ENCODE measurements around the gene STEAP3. TPM values are rescaled to one million over a fixed set of nuclear protein-coding genes. Genes with fewer than 3 reads are reported as not detected.

STEAP3 gene
- total and polyA plus RNA-seq, 2 donors (not counting 1 experiment from before 2014, with no cell fraction given), result 1.1 to 1.6 TPM

DNA sequence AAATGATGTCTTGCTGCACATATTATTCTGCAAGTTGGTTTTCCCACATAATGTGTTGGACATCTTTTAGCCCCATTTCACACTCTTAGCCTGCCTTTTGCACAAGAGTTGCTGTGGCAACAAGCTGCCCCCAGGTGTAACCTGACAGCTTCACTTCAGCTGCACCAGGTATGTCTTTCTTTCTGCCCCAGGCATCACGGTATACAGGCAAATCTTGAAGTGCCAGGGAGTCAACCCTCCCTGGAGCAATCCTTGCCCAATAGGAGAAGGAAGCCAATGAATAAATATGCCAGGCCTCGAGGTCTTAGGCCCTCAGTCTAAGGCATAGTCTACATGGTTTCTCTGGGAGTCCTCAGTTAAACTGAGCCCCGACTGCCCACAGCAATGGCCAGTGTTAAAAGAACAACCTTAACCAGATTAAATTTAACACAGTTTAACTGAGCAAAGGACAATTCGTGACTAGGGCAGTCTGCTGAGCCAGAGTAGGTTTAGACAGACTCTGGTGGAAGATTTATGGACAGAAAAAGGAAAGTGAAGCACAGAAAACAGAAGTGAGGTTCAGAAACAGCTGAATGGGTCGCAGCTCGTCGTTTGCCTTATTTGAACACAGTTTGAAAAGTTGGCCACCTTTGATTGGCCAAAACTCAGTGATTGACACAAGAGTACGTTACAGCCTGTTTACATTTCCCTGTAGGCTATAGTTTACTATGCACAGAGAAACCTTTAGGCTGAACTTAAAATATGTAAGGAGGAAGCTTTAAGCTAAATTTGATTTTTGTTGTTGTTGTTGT lies 33.1 kb upstream of the STEAP3 start:
- H3K4me1 Mint-ChIP-seq, result no peaks in the 10 kb centered on the region
- H3K36me3 ChIP-seq (replicated peaks in 1 of 2; ENCODE audit: control extremely low read depth in 1 of 2, control insufficient read depth in 1 of 2, extremely low read depth in 1 of 2, insufficient read depth in 2 of 2, low read length in 1 of 2), result no peaks in the 10 kb centered on the region
- no peaks in the 10 kb centered on the region for H3K9me3 ChIP-seq (ENCODE audit: control extremely low read depth in 1 of 3, control insufficient read depth in 2 of 3, insufficient read depth in 1 of 3, low read length in 2 of 3)
- no peak overlapping the region for H3K4me2 ChIP-seq (replicated peaks; ENCODE audit: low read depth, low read length, poor library complexity, severe bottlenecking)
- no peak overlapping the region for H3K4me3 ChIP-seq (ENCODE audit: control extremely low read depth in 1 of 5, extremely low read depth in 1 of 5, insufficient read depth in 1 of 5, low read depth in 2 of 5, low read length in 4 of 5)
- ChIA-PET POLR2A (no interaction called here), CTCF (interaction anchor here (1.0 kb wide), 1 partner anchor 309 kb away, joined by 3 read pairs; no protein-coding TSS in a partner anchor)
- no peak overlapping the region for H3K27ac Mint-ChIP-seq
- TF ChIP-seq EZH2 (IDR thresholded peaks at IDR 0.05; ENCODE audit: borderline replicate concordance, insufficient read depth, low read depth, low read length, poor library complexity, severe bottlenecking), result no peak
- TF ChIP-seq, protein P1, sequence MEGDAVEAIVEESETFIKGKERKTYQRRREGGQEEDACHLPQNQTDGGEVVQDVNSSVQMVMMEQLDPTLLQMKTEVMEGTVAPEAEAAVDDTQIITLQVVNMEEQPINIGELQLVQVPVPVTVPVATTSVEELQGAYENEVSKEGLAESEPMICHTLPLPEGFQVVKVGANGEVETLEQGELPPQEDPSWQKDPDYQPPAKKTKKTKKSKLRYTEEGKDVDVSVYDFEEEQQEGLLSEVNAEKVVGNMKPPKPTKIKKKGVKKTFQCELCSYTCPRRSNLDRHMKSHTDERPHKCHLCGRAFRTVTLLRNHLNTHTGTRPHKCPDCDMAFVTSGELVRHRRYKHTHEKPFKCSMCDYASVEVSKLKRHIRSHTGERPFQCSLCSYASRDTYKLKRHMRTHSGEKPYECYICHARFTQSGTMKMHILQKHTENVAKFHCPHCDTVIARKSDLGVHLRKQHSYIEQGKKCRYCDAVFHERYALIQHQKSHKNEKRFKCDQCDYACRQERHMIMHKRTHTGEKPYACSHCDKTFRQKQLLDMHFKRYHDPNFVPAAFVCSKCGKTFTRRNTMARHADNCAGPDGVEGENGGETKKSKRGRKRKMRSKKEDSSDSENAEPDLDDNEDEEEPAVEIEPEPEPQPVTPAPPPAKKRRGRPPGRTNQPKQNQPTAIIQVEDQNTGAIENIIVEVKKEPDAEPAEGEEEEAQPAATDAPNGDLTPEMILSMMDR (IDR thresholded peaks at IDR 0.05), result no peak
- no peak overlapping the region for H3K9ac ChIP-seq (ENCODE audit: low read length)
- DNase-seq (no peak), ATAC-seq (ENCODE audit: low read depth) (no peak)
- no peak overlapping the region for H2AFZ ChIP-seq (ENCODE audit: insufficient read depth, low read depth, low read length, poor library complexity, severe bottlenecking)
- H3K4me3 Mint-ChIP-seq, result no peak overlapping the region
- intact Hi-C loops (cut with micrococcal nuclease), result no loop called here
- peaks cover 0 to 5% (median 0%) of the 10 kb centered on the region in 4 experiments for H3K27me3 ChIP-seq (replicated peaks in 1 of 4; ENCODE audit: control extremely low read depth in 1 of 4, control insufficient read depth in 3 of 4, insufficient read depth in 4 of 4, low read length in 3 of 4)
- no peaks in the 10 kb centered on the region for H3K79me2 ChIP-seq (ENCODE audit: control insufficient read depth, insufficient read depth, low read length)
- peaks cover 2% of the 10 kb centered on the region for H3K9me3 Mint-ChIP-seq (ENCODE audit: insufficient read depth)
- H3K4me1 ChIP-seq (ENCODE audit: control insufficient read depth in 2 of 2, insufficient read depth in 2 of 2, low read length in 2 of 2), result no peaks in the 10 kb centered on the region
- 18% methylated on average over 6 of the region's 8 CpGs for WGBS (ENCODE audit: insufficient coverage)
- peaks cover 34% of the 10 kb centered on the region for H3K27me3 Mint-ChIP-seq
- H3K27ac ChIP-seq (ENCODE audit: low read length in 2 of 2), result no peak overlapping the region
- H4K20me1 ChIP-seq (ENCODE audit: control insufficient read depth, insufficient read depth, low read length, poor library complexity, severe bottlenecking), result no peaks in the 10 kb centered on the region

DNA sequence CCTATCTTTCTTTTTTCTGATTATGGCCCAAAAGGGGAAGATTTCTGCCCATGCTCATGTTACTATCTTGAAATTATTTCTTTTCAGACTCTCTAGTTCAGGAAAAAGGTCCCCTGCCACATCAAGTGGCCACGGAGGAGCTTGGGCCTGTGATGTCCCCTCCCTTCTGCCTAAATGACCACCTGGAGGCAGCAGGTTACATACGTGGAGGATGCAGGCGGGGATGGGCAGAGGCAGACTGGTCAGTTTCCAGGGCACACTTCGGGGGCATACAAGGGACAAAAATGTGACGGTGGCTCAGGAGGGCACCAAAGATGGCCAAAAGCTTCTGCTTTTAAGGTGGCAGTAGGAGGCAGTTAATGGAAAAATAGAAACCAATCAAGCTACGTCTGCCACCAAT lies 30.7 kb upstream of the STEAP3 start:
- Mint-ChIP-seq H3K9me3 (ENCODE audit: insufficient read depth) (peaks cover 2% of the 10 kb centered on the region), H3K27ac (no peak overlapping the region), H3K4me1 (no peaks in the 10 kb centered on the region), H3K27me3 (peaks cover 31% of the 10 kb centered on the region), H3K4me3 (no peak overlapping the region)
- CTCF ChIA-PET, result no interaction called here
- Histone ChIP-seq H3K9ac (ENCODE audit: low read length) (no peak overlapping the region), H3K4me3 (ENCODE audit: control extremely low read depth in 1 of 5, extremely low read depth in 1 of 5, insufficient read depth in 1 of 5, low read depth in 2 of 5, low read length in 4 of 5) (no peak overlapping the region), H3K9me3 (ENCODE audit: control extremely low read depth in 1 of 3, control insufficient read depth in 2 of 3, insufficient read depth in 1 of 3, low read length in 2 of 3) (peaks cover 0 to 4% (median 0%) of the 10 kb centered on the region in 3 donors), H3K4me1 (ENCODE audit: control insufficient read depth in 2 of 2, insufficient read depth in 2 of 2, low read length in 2 of 2) (no peaks in the 10 kb centered on the region), H3K4me2 (replicated peaks; ENCODE audit: low read depth, low read length, poor library complexity, severe bottlenecking) (no peak overlapping the region), H3K36me3 (replicated peaks in 1 of 2; ENCODE audit: control extremely low read depth in 1 of 2, control insufficient read depth in 1 of 2, extremely low read depth in 1 of 2, insufficient read depth in 2 of 2, low read length in 1 of 2) (no peaks in the 10 kb centered on the region), H3K27me3 (replicated peaks in 1 of 4; ENCODE audit: control extremely low read depth in 1 of 4, control insufficient read depth in 3 of 4, insufficient read depth in 4 of 4, low read length in 3 of 4) (peaks cover 0 to 5% (median 1%) of the 10 kb centered on the region in 4 experiments), H3K27ac (ENCODE audit: low read length in 2 of 2) (no peak overlapping the region), H3K79me2 (ENCODE audit: control insufficient read depth, insufficient read depth, low read length) (no peaks in the 10 kb centered on the region), H4K20me1 (ENCODE audit: control insufficient read depth, insufficient read depth, low read length, poor library complexity, severe bottlenecking) (no peaks in the 10 kb centered on the region), H2AFZ (ENCODE audit: insufficient read depth, low read depth, low read length, poor library complexity, severe bottlenecking) (no peak overlapping the region)
- POLR2A ChIA-PET, result no interaction called here
- intact Hi-C loops (cut with micrococcal nuclease), result no loop called here
- DNase-seq (no peak), ATAC-seq (ENCODE audit: low read depth) (no peak)
- TF ChIP-seq EZH2 (IDR thresholded peaks at IDR 0.05; ENCODE audit: borderline replicate concordance, insufficient read depth, low read depth, low read length, poor library complexity, severe bottlenecking), result no peak
- TF ChIP-seq, protein P1 (IDR thresholded peaks at IDR 0.05), result no peak
- WGBS (ENCODE audit: insufficient coverage), result 98% methylated on average over 5 of the region's 6 CpGs

Measured in B cell (primary cell).